ENCODE results near the gene UPB1.
"Not testable (repeated sequence)": the region's sequence is repeated elsewhere in the genome, so short reads cannot be mapped to it uniquely, and the experiment has no call there.

UPB1 gene

GRCh38 chr22:24483976-24484545, 11.1 kb upstream of the UPB1 start:
- Histone ChIP-seq H3K36me3 (ENCODE audit: insufficient read depth, low read length) (no peaks in the 10 kb centered on the region), H3K4me1 (ENCODE audit: control insufficient read depth, insufficient read depth, low read length) (peaks cover 11% of the 10 kb centered on the region), H3K9me3 (replicated peaks; ENCODE audit: low read length) (no peaks in the 10 kb centered on the region), H3K4me2 (ENCODE audit: low read length) (no peak overlapping the region), H3K4me3 (ENCODE audit: low read length) (no peak overlapping the region), H3K9ac (ENCODE audit: low read depth, low read length) (no peak overlapping the region), H3K27me3 (ENCODE audit: control insufficient read depth, insufficient read depth, low read length) (peaks cover 5% of the 10 kb centered on the region)

GRCh38 chr22:24485170-24485569, 10.0 kb upstream of the UPB1 start:
- no peaks in the 10 kb centered on the region for H3K36me3 ChIP-seq (ENCODE audit: insufficient read depth, low read length)
- peaks cover 5% of the 10 kb centered on the region for H3K27me3 ChIP-seq (ENCODE audit: control insufficient read depth, insufficient read depth, low read length)
- peaks cover 11% of the 10 kb centered on the region for H3K4me1 ChIP-seq (ENCODE audit: control insufficient read depth, insufficient read depth, low read length)
- H3K9ac ChIP-seq (ENCODE audit: low read depth, low read length) = no peak overlapping the region
- no peaks in the 10 kb centered on the region for H3K9me3 ChIP-seq (replicated peaks; ENCODE audit: low read length)
- H3K4me3 ChIP-seq (ENCODE audit: low read length) = no peak overlapping the region
- no peak overlapping the region for H3K4me2 ChIP-seq (ENCODE audit: low read length)

- H3K36me3 ChIP-seq (ENCODE audit: insufficient read depth, low read length) = no peaks in the 10 kb centered on the region
- no peak overlapping the region for H3K9ac ChIP-seq (ENCODE audit: low read depth, low read length)
- H3K4me3 ChIP-seq (ENCODE audit: low read length) = no peak overlapping the region
- H3K4me2 ChIP-seq (ENCODE audit: low read length) = no peak overlapping the region
- H3K27me3 ChIP-seq (ENCODE audit: control insufficient read depth, insufficient read depth, low read length) = peaks cover 5% of the 10 kb centered on the region
- no peaks in the 10 kb centered on the region for H3K9me3 ChIP-seq (replicated peaks; ENCODE audit: low read length)
- H3K4me1 ChIP-seq (ENCODE audit: control insufficient read depth, insufficient read depth, low read length) = peaks cover 11% of the 10 kb centered on the region
Measured at GRCh38 chr22:24485608-24486007, 9.5 kb upstream of the UPB1 start.

GRCh38 chr22:24486501-24486921, 8.6 kb upstream of the UPB1 start:
- Histone ChIP-seq H3K36me3 (ENCODE audit: insufficient read depth, low read length) (no peaks in the 10 kb centered on the region), H3K4me3 (ENCODE audit: low read length) (no peak overlapping the region), H3K27me3 (ENCODE audit: control insufficient read depth, insufficient read depth, low read length) (peaks cover 2% of the 10 kb centered on the region), H3K4me2 (ENCODE audit: low read length) (peak overlapping the region; percentile 14), H3K4me1 (ENCODE audit: control insufficient read depth, insufficient read depth, low read length) (peaks cover 11% of the 10 kb centered on the region), H3K9ac (ENCODE audit: low read depth, low read length) (no peak overlapping the region), H3K9me3 (replicated peaks; ENCODE audit: low read length) (no peaks in the 10 kb centered on the region)

GRCh38 chr22:24489011-24489410, 6.1 kb upstream of the UPB1 start:
- Histone ChIP-seq H3K9me3 (replicated peaks; ENCODE audit: low read length) (no peaks in the 10 kb centered on the region), H3K36me3 (ENCODE audit: insufficient read depth, low read length) (no peaks in the 10 kb centered on the region), H3K4me2 (ENCODE audit: low read length) (no peak overlapping the region), H3K4me3 (ENCODE audit: low read length) (no peak overlapping the region), H3K27me3 (ENCODE audit: control insufficient read depth, insufficient read depth, low read length) (peaks cover 16% of the 10 kb centered on the region), H3K4me1 (ENCODE audit: control insufficient read depth, insufficient read depth, low read length) (peaks cover 7% of the 10 kb centered on the region), H3K9ac (ENCODE audit: low read depth, low read length) (no peak overlapping the region)

GRCh38 chr22:24489434-24489833, 5.7 kb upstream of the UPB1 start:
- H3K4me1 ChIP-seq (ENCODE audit: control insufficient read depth, insufficient read depth, low read length); H3K4me2 ChIP-seq (ENCODE audit: low read length); H3K36me3 ChIP-seq (ENCODE audit: insufficient read depth, low read length); H3K9me3 ChIP-seq (replicated peaks; ENCODE audit: low read length); H3K9ac ChIP-seq (ENCODE audit: low read depth, low read length); H3K4me3 ChIP-seq (ENCODE audit: low read length): not testable (repeated sequence)
- peaks cover 20% of the 10 kb centered on the region for H3K27me3 ChIP-seq (ENCODE audit: control insufficient read depth, insufficient read depth, low read length)

GRCh38 chr22:24492391-24492790, 2.7 kb upstream of the UPB1 start:
- no peaks in the 10 kb centered on the region for H3K9me3 ChIP-seq (replicated peaks; ENCODE audit: low read length)
- H3K9ac ChIP-seq (ENCODE audit: low read depth, low read length) = no peak overlapping the region
- no peak overlapping the region for H3K4me2 ChIP-seq (ENCODE audit: low read length)
- H3K4me3 ChIP-seq (ENCODE audit: low read length) = no peak overlapping the region
- peaks cover 46% of the 10 kb centered on the region for H3K27me3 ChIP-seq (ENCODE audit: control insufficient read depth, insufficient read depth, low read length)
- H3K36me3 ChIP-seq (ENCODE audit: insufficient read depth, low read length) = no peaks in the 10 kb centered on the region
- H3K4me1 ChIP-seq (ENCODE audit: control insufficient read depth, insufficient read depth, low read length) = no peaks in the 10 kb centered on the region

GRCh38 chr22:24494167-24494527, 985 bp upstream of the UPB1 start:
- no peak overlapping the region for H3K4me3 ChIP-seq (ENCODE audit: low read length)
- H3K27me3 ChIP-seq (ENCODE audit: control insufficient read depth, insufficient read depth, low read length) = peaks cover 52% of the 10 kb centered on the region
- H3K9ac ChIP-seq (ENCODE audit: low read depth, low read length) = no peak overlapping the region
- H3K9me3 ChIP-seq (replicated peaks; ENCODE audit: low read length) = no peaks in the 10 kb centered on the region
- no peaks in the 10 kb centered on the region for H3K36me3 ChIP-seq (ENCODE audit: insufficient read depth, low read length)
- H3K4me2 ChIP-seq (ENCODE audit: low read length) = no peak overlapping the region
- H3K4me1 ChIP-seq (ENCODE audit: control insufficient read depth, insufficient read depth, low read length) = no peaks in the 10 kb centered on the region

GRCh38 chr22:24495365-24495675, 188 bp downstream of the UPB1 start:
- Histone ChIP-seq H3K36me3 (ENCODE audit: insufficient read depth, low read length) (no peaks in the 10 kb centered on the region), H3K9me3 (replicated peaks; ENCODE audit: low read length) (no peaks in the 10 kb centered on the region), H3K4me2 (ENCODE audit: low read length) (no peak overlapping the region), H3K27me3 (ENCODE audit: control insufficient read depth, insufficient read depth, low read length) (peaks cover 62% of the 10 kb centered on the region), H3K9ac (ENCODE audit: low read depth, low read length) (no peak overlapping the region), H3K4me3 (ENCODE audit: low read length) (no peak overlapping the region), H3K4me1 (ENCODE audit: control insufficient read depth, insufficient read depth, low read length) (no peaks in the 10 kb centered on the region)

- peaks cover 68% of the 10 kb centered on the region for H3K27me3 ChIP-seq (ENCODE audit: control insufficient read depth, insufficient read depth, low read length)
- no peak overlapping the region for H3K9ac ChIP-seq (ENCODE audit: low read depth, low read length)
- H3K4me2 ChIP-seq (ENCODE audit: low read length) = no peak overlapping the region
- H3K4me3 ChIP-seq (ENCODE audit: low read length) = no peak overlapping the region
- no peaks in the 10 kb centered on the region for H3K36me3 ChIP-seq (ENCODE audit: insufficient read depth, low read length)
- H3K4me1 ChIP-seq (ENCODE audit: control insufficient read depth, insufficient read depth, low read length) = no peaks in the 10 kb centered on the region
- H3K9me3 ChIP-seq (replicated peaks; ENCODE audit: low read length) = no peaks in the 10 kb centered on the region
Measured at GRCh38 chr22:24496234-24496633, 1.1 kb downstream of the UPB1 start.

GRCh38 chr22:24496661-24497060, 1.5 kb downstream of the UPB1 start:
- Histone ChIP-seq H3K36me3 (ENCODE audit: insufficient read depth, low read length) (no peaks in the 10 kb centered on the region), H3K4me3 (ENCODE audit: low read length) (no peak overlapping the region), H3K9ac (ENCODE audit: low read depth, low read length) (no peak overlapping the region), H3K9me3 (replicated peaks; ENCODE audit: low read length) (no peaks in the 10 kb centered on the region), H3K4me1 (ENCODE audit: control insufficient read depth, insufficient read depth, low read length) (no peaks in the 10 kb centered on the region), H3K27me3 (ENCODE audit: control insufficient read depth, insufficient read depth, low read length) (peaks cover 72% of the 10 kb centered on the region), H3K4me2 (ENCODE audit: low read length) (no peak overlapping the region)

- no peak overlapping the region for H3K4me3 ChIP-seq (ENCODE audit: low read length)
- no peaks in the 10 kb centered on the region for H3K9me3 ChIP-seq (replicated peaks; ENCODE audit: low read length)
- H3K9ac ChIP-seq (ENCODE audit: low read depth, low read length) = no peak overlapping the region
- H3K36me3 ChIP-seq (ENCODE audit: insufficient read depth, low read length) = no peaks in the 10 kb centered on the region
- no peaks in the 10 kb centered on the region for H3K4me1 ChIP-seq (ENCODE audit: control insufficient read depth, insufficient read depth, low read length)
- peaks cover 70% of the 10 kb centered on the region for H3K27me3 ChIP-seq (ENCODE audit: control insufficient read depth, insufficient read depth, low read length)
- no peak overlapping the region for H3K4me2 ChIP-seq (ENCODE audit: low read length)
Measured at GRCh38 chr22:24497841-24498258, 2.7 kb downstream of the UPB1 start.
